Neuronal stem cell (in vitro differentiated cells): Measurements from ENCODE around the gene PCNX3.
A peak's percentile ranks its signal among the peaks of the same experiment; 100 is the strongest.

Experiments used
- DNase-seq: peaks from one replicate; pipeline ENCODE4 v3.0.0-alpha.2; 2013; ENCODE audit warnings: low spot score
- H2AFZ ChIP-seq: one replicate; pipeline ENCODE4 v1.6.1; 2013; ENCODE audit warnings: mild to moderate bottlenecking, low read length, inconsistent platforms
- H2AK5ac ChIP-seq: 2 replicates; pipeline ENCODE4 v1.6.1; 2013; ENCODE audit warnings: low read depth, mild to moderate bottlenecking, inconsistent platforms, low read length, moderate library complexity, mixed read lengths
- H2BK120ac ChIP-seq: 2 replicates; pipeline ENCODE4 v1.6.1; 2013; ENCODE audit warnings: low read depth, mild to moderate bottlenecking, inconsistent platforms, low read length, moderate library complexity, mixed read lengths
- H2BK12ac ChIP-seq: one replicate; pipeline ENCODE4 v1.6.1; 2013; ENCODE audit warnings: low read length, inconsistent platforms
- H2BK15ac ChIP-seq: 2 replicates; pipeline ENCODE4 v1.6.1; 2013; ENCODE audit warnings: mild to moderate bottlenecking, low read length, inconsistent platforms, mixed read lengths
- H2BK5ac ChIP-seq: one replicate; pipeline ENCODE4 v1.6.1; 2013; ENCODE audit warnings: inconsistent platforms, mild to moderate bottlenecking, low read length, moderate library complexity
- H3K14ac ChIP-seq: one replicate; pipeline ENCODE4 v1.6.1; 2013; ENCODE audit warnings: low read length, inconsistent platforms
- H3K18ac ChIP-seq: 2 replicates; pipeline ENCODE4 v1.6.1; 2013; ENCODE audit warnings: low read length, inconsistent platforms
- H3K23ac ChIP-seq: 2 replicates; pipeline ENCODE4 v1.6.1; 2013; ENCODE audit warnings: low read depth, mild to moderate bottlenecking, mixed read lengths, low read length, inconsistent platforms; ENCODE audit not compliant: poor library complexity
- H3K27ac ChIP-seq: replicated peaks from 3 replicates; pipeline ENCODE4 v1.5.1; 2013; ENCODE audit warnings: low read length, inconsistent platforms
- H3K27me3 ChIP-seq, 3 experiments: 2 replicates each; pipeline ENCODE4 v1.6.1; 2013; ENCODE audit warnings: low read length in 3 of 3, mild to moderate bottlenecking in 2 of 3, inconsistent platforms in 1 of 3, low read depth in 1 of 3, mixed read lengths in 1 of 3, moderate library complexity in 1 of 3; ENCODE audit not compliant: control insufficient read depth in 3 of 3, insufficient read depth in 3 of 3
- H3K36me3 ChIP-seq, 2 donors: replicated peaks in 1 of 2; 2 replicates each; pipeline ENCODE4 v1.6.1; 2013; ENCODE audit warnings: low read length in 2 of 2; ENCODE audit not compliant: control insufficient read depth in 2 of 2, insufficient read depth in 2 of 2
- H3K4ac ChIP-seq: 2 replicates; pipeline ENCODE4 v1.6.1; 2013; ENCODE audit warnings: inconsistent platforms, mild to moderate bottlenecking, low read length, moderate library complexity
- H3K4me1 ChIP-seq, 2 donors: 1 replicate in 1 of 2; 2 replicates in 1 of 2; pipeline ENCODE4 v1.6.1; 2013; ENCODE audit warnings: low read length in 2 of 2, low read depth in 1 of 2; ENCODE audit not compliant: control insufficient read depth in 2 of 2, insufficient read depth in 1 of 2
- H3K4me2 ChIP-seq: one replicate; pipeline ENCODE4 v1.6.1; 2013; ENCODE audit warnings: mild to moderate bottlenecking, low read length, inconsistent platforms; ENCODE audit not compliant: insufficient read depth, poor library complexity, severe bottlenecking
- H3K4me3 ChIP-seq, 2 donors: 2 replicates each; pipeline ENCODE4 v1.5.1; 2013; ENCODE audit warnings: low read length in 2 of 2, mild to moderate bottlenecking in 2 of 2, inconsistent platforms in 1 of 2, moderate library complexity in 1 of 2
- H3K79me1 ChIP-seq: one replicate; pipeline ENCODE4 v1.6.1; 2013; ENCODE audit warnings: low read depth, mild to moderate bottlenecking, inconsistent platforms, low read length, moderate library complexity
- H3K9ac ChIP-seq: one replicate; pipeline ENCODE4 v1.6.1; 2013; ENCODE audit warnings: mild to moderate bottlenecking, low read depth, low read length, inconsistent platforms; ENCODE audit not compliant: poor library complexity
- H3K9me3 ChIP-seq, 2 donors: replicated peaks in 1 of 2; 2 replicates each; pipeline versions ENCODE3 to v1.6.1; 2013; ENCODE audit warnings: low read length in 2 of 2, mild to moderate bottlenecking in 2 of 2, inconsistent platforms in 1 of 2, low read depth in 1 of 2, mixed read lengths in 1 of 2, moderate library complexity in 1 of 2; ENCODE audit not compliant: control insufficient read depth in 2 of 2, insufficient read depth in 1 of 2
- H4K8ac ChIP-seq: one replicate; pipeline ENCODE4 v1.6.1; 2013; ENCODE audit warnings: low read depth, mild to moderate bottlenecking, inconsistent platforms, low read length, moderate library complexity
- H4K91ac ChIP-seq: one replicate; pipeline ENCODE4 v1.6.1; 2013; ENCODE audit warnings: low read length, low read depth, mild to moderate bottlenecking, inconsistent platforms; ENCODE audit not compliant: poor library complexity
- WGBS, 2 donors: extraction: QIAGEN DNeasy Blood & Tissue Kit; methylation state at CpG; one replicate each; pipeline ENCODE4 v1.1.7; 2013; ENCODE audit warnings: missing lambda C conversion rate in 2 of 2, mixed read lengths in 1 of 2; ENCODE audit not compliant: insufficient read length in 2 of 2, insufficient replicate concordance in 1 of 2; ENCODE audit errors: extremely low coverage in 2 of 2; 5-methylcytosine and 5-hydroxymethylcytosine counted together

The PCNX3 gene

GRCh38 chr11:65588199-65589054 is 27.1 kb upstream of the PCNX3 start:
- Histone ChIP-seq H4K8ac (no peak overlapping the region), H2AFZ (no peak overlapping the region), H2BK15ac (peak overlapping the region; percentile 66), H4K91ac (no peak overlapping the region), H3K18ac (peak overlapping the region; percentile 61), H2BK5ac (peak overlapping the region; percentile 2), H2BK120ac (no peak overlapping the region), H2BK12ac (no peak overlapping the region), H3K4me3 (no peak overlapping the region), H3K27me3 (peaks cover 0 to 45% (median 4%) of the 10 kb centered on the region in 3 experiments), H3K4me1 (peaks cover 34 to 49% of the 10 kb centered on the region in 2 donors), H3K4me2 (no peak overlapping the region), H3K36me3 (no peaks in the 10 kb centered on the region), H3K23ac (peak overlapping the region; percentile 6), H3K4ac (no peak overlapping the region), H3K9ac (no peak overlapping the region), H3K9me3 (peaks cover 0 to 3% of the 10 kb centered on the region in 2 donors), H3K79me1 (no peaks in the 10 kb centered on the region), H2AK5ac (peak overlapping the region; percentile 40), H3K27ac (no peak overlapping the region), H3K14ac (no peak overlapping the region)
- WGBS, 2 donors: no CpG with 5 or more reads among the region's 13 CpGs
- no peak for DNase-seq

DNA sequence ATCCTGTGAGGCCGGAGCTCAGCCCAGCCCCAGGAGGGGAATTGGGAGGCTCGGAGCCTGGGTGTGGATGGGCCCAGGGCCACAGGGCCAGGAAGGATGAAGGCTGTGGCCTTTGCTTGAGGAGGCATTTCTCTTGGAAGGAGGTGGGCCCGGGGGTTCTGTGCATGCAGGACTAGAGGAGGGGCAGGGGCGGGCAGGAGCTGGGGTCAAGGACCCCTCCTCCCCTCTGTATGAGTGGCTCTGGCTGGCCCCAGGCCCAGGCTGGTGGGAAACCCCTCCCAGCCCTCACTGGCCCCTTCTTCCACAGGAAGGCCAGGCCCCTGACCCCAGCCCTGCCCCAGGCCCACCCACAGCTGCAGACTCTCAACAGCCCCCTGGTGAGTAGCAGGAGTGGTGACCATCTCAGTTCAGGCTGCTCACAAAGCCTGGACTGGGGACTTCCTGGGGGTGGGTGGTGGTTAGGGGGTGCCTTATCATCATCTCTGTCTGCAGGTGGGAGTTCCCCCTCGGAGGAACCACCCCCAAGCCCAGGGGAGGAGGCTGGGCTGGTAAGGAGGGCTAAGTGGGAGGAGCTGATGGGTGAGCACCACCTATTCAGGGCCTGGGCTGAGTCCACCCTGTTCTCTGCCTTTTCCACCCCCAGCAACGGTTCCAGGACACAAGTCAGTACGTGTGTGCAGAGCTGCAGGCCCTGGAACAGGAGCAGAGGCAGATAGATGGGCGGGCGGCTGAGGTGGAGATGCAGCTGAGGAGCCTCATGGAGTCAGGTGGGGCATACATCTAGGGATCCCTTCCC is 25.9 kb upstream of the PCNX3 start:
- peak overlapping the region; percentile 53 for H3K18ac ChIP-seq
- peaks cover 2% of the 10 kb centered on the region for H3K79me1 ChIP-seq
- peaks cover 0 to 38% (median 6%) of the 10 kb centered on the region in 3 experiments for H3K27me3 ChIP-seq
- peak overlapping the region; percentile 60 for H2BK12ac ChIP-seq
- DNase-seq: no peak
- peaks cover 0 to 3% of the 10 kb centered on the region in 2 donors for H3K9me3 ChIP-seq
- peak overlapping the region; percentile 46 for H2BK15ac ChIP-seq
- peak overlapping the region; percentile 38 for H3K27ac ChIP-seq
- H3K4me2 ChIP-seq: no peak overlapping the region
- peak overlapping the region; percentile 14 for H2AFZ ChIP-seq
- no peak overlapping the region for H3K14ac ChIP-seq
- H2AK5ac ChIP-seq: peak overlapping the region; percentile 23
- H4K8ac ChIP-seq: no peak overlapping the region
- no peak overlapping the region for H3K9ac ChIP-seq
- H3K23ac ChIP-seq: no peak overlapping the region
- no peak overlapping the region for H3K4ac ChIP-seq
- H2BK120ac ChIP-seq: no peak overlapping the region
- H3K36me3 ChIP-seq: no peaks in the 10 kb centered on the region
- no CpG with 5 or more reads among the region's 9 CpGs for WGBS, 2 donors
- no peak overlapping the region for H3K4me3 ChIP-seq
- peaks cover 30 to 45% of the 10 kb centered on the region in 2 donors for H3K4me1 ChIP-seq
- peak overlapping the region; percentile 28 for H2BK5ac ChIP-seq
- no peak overlapping the region for H4K91ac ChIP-seq

GRCh38 chr11:65590240-65590738 is 25.3 kb upstream of the PCNX3 start:
- H2BK15ac ChIP-seq: peak overlapping the region; percentile 46
- no peak overlapping the region for H3K4me3 ChIP-seq
- no peak overlapping the region for H3K18ac ChIP-seq
- H2AFZ ChIP-seq: peak overlapping the region; percentile 14
- H2BK12ac ChIP-seq: no peak overlapping the region
- peaks cover 0 to 31% (median 6%) of the 10 kb centered on the region in 3 experiments for H3K27me3 ChIP-seq
- H2BK120ac ChIP-seq: no peak overlapping the region
- H4K91ac ChIP-seq: no peak overlapping the region
- H3K27ac ChIP-seq: peak overlapping the region; percentile 38
- H3K36me3 ChIP-seq: no peaks in the 10 kb centered on the region
- peak overlapping the region; percentile 78 for H2AK5ac ChIP-seq
- H3K9me3 ChIP-seq: peaks cover 0 to 3% of the 10 kb centered on the region in 2 donors
- H3K4me2 ChIP-seq: no peak overlapping the region
- no peak overlapping the region for H4K8ac ChIP-seq
- no peak overlapping the region for H3K14ac ChIP-seq
- no peak overlapping the region for H3K4ac ChIP-seq
- H2BK5ac ChIP-seq: peak overlapping the region; percentile 28
- no CpG with 5 or more reads among the region's 8 CpGs for WGBS, 2 donors
- no peak overlapping the region for H3K23ac ChIP-seq
- peaks cover 28 to 43% of the 10 kb centered on the region in 2 donors for H3K4me1 ChIP-seq
- DNase-seq: no peak
- peaks cover 2% of the 10 kb centered on the region for H3K79me1 ChIP-seq
- H3K9ac ChIP-seq: no peak overlapping the region
